IPS-15b (cell line): ENCODE measurements around the gene PLEKHA3.
"Not testable (repeated sequence)": the region's sequence is repeated elsewhere in the genome, so short reads cannot be mapped to it uniquely, and the experiment has no call there.

Experiments
- H3K27me3 ChIP-seq: one replicate; pipeline ENCODE4 v1.6.1; 2013; ENCODE audit warnings: low read length; ENCODE audit not compliant: control insufficient read depth, insufficient read depth
- H3K36me3 ChIP-seq: one replicate; pipeline ENCODE4 v1.6.1; 2013; ENCODE audit warnings: low read length; ENCODE audit not compliant: control insufficient read depth, insufficient read depth
- H3K4me1 ChIP-seq: one replicate; pipeline ENCODE4 v1.6.1; 2013; ENCODE audit warnings: mild to moderate bottlenecking, low read length; ENCODE audit not compliant: control insufficient read depth, insufficient read depth
- H3K4me3 ChIP-seq: one replicate; pipeline ENCODE4 v1.5.1; 2013; ENCODE audit warnings: low read depth, low read length
- H3K9ac ChIP-seq: one replicate; pipeline ENCODE4 v1.6.1; 2013; ENCODE audit warnings: low read depth, mild to moderate bottlenecking, low read length
- H3K9me3 ChIP-seq: one replicate; pipeline ENCODE4 v1.6.1; 2013; ENCODE audit warnings: mild to moderate bottlenecking, low read length; ENCODE audit not compliant: control insufficient read depth, insufficient read depth

PLEKHA3 gene

DNA sequence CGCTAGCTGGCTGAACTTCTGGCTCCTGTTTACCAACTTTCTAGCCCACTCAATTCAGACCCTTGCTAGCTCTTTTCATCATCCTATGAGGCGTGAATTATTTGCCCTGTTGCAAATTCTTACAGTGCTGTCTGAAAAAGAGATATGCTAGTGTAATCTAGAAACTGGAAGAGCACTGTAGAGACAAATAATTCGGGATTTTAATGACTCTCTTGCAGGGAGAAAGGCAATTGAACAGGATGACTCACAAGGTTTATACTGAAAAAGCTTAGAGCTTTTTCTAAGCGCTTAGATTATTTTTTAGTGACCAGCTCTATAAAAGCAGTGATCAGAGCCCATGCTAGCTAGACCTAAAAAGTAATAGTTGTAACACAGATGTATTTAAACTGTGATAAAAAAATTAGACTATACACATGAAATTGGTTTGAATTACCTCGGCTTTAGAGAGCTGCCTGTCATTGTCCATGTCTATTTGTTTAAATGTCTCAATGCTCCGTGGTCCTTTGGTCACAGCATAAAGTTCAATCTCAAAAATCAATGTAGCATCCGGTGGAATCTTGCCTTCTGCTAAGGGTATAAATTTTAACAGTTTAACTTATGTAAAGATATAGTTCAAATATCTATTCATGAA, 10.9 kb upstream of the PLEKHA3 start:
- no peak overlapping the region for H3K9ac ChIP-seq
- no peak overlapping the region for H3K4me3 ChIP-seq
- H3K9me3 ChIP-seq: no peaks in the 10 kb centered on the region
- no peaks in the 10 kb centered on the region for H3K27me3 ChIP-seq
- H3K4me1 ChIP-seq: no peaks in the 10 kb centered on the region
- H3K36me3 ChIP-seq: no peaks in the 10 kb centered on the region

DNA sequence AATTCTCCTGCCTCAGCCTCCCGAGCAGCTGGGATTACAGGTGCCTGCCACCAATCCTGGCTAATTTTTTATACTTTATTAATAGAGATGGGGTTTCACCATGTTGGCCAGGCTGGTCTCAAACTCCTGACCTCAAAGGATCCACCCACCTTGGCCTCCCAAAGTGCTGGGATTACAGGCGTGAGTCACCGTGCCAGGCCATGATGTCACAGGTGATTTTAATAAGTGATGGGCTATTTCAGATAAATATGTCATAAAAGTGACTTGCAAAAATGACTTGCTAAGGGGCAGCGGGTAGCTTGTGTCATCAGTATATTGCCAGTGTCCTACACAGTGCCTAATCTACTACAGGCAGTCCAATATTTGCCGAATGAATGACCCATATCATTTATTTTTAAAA, 8.9 kb upstream of the PLEKHA3 start:
- not testable (repeated sequence) for H3K9ac ChIP-seq, H3K9me3 ChIP-seq, H3K4me3 ChIP-seq, H3K4me1 ChIP-seq, H3K27me3 ChIP-seq, H3K36me3 ChIP-seq

DNA sequence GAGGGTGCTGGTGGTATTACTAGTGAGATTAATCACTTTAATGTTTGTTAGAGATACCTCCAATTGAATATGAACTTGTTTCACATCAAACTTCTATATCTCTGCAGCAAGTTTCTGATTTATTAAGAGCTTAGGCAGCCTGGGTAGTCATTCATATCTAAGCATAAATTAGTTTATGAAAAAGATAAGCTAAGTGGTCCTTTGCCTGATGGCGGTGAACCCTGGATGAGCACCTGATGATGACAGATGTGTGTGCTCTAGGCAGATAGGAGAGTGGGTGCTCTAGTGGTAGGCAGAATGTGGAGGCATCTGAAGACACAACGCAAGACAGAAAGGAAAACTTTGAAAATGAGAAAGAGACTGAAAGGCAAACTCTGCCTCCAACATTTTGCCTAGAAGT, 6.9 kb upstream of the PLEKHA3 start:
- Histone ChIP-seq H3K9me3 (no peaks in the 10 kb centered on the region), H3K4me1 (peaks cover 2% of the 10 kb centered on the region), H3K36me3 (no peaks in the 10 kb centered on the region), H3K4me3 (no peak overlapping the region), H3K9ac (no peak overlapping the region), H3K27me3 (no peaks in the 10 kb centered on the region)

DNA sequence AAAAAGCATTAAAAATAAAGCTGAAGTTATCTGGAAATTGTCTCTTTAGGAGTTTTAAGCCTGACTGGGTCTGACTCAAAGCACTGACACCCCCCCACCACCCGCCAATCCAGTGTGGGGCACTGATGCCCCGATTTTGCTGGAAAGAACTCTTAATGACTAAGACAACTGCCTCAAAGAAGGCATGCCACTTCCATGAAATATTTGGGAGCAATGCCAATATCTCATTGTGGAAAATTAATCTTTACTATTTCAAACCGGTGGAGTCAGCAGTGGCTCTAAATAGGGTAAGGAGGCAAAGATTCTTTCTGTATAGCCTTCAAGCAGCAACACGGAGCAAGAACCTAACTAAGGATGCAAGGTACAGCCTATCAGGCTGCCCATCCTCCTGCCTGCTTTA, 6.3 kb upstream of the PLEKHA3 start:
- Histone ChIP-seq H3K4me1 (peaks cover 2% of the 10 kb centered on the region), H3K9ac (no peak overlapping the region), H3K4me3 (no peak overlapping the region), H3K9me3 (no peaks in the 10 kb centered on the region), H3K36me3 (no peaks in the 10 kb centered on the region), H3K27me3 (no peaks in the 10 kb centered on the region)

DNA sequence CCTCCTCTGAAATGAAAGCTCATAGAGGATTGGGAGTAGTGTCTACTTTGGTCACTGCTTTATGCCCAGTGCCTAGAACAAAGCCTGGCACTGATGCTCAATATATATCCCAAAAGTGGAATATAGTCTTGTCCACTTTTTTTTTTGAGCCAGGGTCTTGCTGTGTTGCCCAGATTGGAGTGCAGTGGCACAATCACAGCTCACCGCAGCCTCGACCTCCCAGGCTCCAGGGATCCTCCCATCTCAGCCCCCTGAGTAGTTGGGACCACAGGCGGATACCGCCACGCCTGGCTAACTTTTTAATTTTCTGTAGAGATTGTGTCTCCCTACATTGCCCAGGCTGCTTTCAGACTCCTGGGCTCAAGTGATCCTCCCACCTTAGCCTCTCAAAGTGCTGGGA, 5.7 kb upstream of the PLEKHA3 start:
- no peaks in the 10 kb centered on the region for H3K36me3 ChIP-seq
- peaks cover 2% of the 10 kb centered on the region for H3K4me1 ChIP-seq
- no peak overlapping the region for H3K4me3 ChIP-seq
- no peaks in the 10 kb centered on the region for H3K9me3 ChIP-seq
- no peak overlapping the region for H3K9ac ChIP-seq
- H3K27me3 ChIP-seq: peaks cover 3% of the 10 kb centered on the region

DNA sequence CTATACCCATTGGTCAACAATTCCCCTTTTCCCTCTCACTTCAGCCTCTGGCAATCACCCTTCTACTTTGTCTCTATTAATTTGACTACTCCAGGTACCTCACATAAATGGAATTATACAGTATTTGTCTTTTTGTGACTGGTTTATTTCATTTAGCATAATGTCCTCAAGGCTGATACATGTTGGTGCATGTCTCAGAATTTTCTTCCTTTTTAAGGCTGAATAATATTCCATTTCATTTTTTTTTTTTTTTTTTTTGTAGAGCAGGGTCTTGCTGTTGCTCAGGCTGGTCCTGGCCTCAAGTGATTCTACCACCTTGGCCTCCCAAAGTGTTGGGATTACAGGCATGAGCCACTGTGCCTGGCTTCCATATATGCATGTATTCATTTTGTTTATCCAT, 3.8 kb upstream of the PLEKHA3 start:
- no peak overlapping the region for H3K4me3 ChIP-seq
- peaks cover 6% of the 10 kb centered on the region for H3K27me3 ChIP-seq
- H3K36me3 ChIP-seq: no peaks in the 10 kb centered on the region
- H3K9ac ChIP-seq: no peak overlapping the region
- H3K4me1 ChIP-seq: peaks cover 5% of the 10 kb centered on the region
- no peaks in the 10 kb centered on the region for H3K9me3 ChIP-seq

DNA sequence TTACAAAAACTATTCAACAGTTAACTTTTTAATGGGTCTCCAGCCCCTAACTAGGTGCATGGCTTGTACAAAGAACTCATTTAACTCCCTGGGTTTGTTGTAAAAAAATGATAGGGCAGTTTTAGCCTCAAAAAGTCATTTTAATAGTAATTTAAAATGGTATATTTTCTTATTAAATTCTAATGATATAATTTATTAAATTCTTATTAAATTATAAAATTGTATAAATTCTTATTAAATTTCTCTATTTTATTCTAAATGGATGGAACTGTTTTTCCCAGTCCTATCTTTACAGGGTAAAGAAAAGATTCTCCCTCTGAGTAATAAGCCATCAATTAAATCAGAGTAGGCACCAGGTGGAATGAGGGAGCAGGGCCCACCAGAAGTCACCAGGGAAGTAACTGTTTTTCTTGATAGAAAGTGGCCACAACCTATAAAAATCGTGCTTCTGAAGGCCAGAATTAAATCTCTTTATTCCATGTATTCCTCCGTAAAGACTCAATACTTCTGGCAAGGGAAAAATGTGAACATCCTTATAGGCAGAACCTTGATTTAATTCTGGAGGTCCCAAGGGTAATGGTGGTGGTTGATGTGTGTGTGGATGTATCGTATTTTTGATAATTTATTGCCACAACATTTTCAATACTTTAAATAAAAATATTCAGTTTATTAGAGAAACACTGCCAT, 2.7 kb upstream of the PLEKHA3 start:
- peak overlapping the region; percentile 87 for H3K4me3 ChIP-seq

DNA sequence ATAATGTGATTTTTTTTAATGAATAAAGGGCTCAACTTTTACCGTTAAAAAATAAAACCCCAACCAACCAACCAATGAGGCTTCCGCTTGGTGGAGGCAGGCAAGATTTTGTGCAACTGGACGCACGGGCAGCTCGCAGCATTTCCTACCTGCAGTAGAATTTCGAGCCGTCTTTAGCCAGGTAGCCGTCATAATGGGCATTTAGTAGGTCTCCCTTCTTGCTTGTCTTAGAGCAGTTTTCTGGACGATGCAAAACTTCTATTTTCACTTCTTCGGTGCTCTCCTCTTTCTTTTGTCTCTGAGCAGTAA, 2.2 kb upstream of the PLEKHA3 start:
- H3K4me1 ChIP-seq: peaks cover 6% of the 10 kb centered on the region
- H3K27me3 ChIP-seq: peaks cover 6% of the 10 kb centered on the region
- H3K9ac ChIP-seq: peak overlapping the region; percentile 62
- no peaks in the 10 kb centered on the region for H3K9me3 ChIP-seq
- no peaks in the 10 kb centered on the region for H3K36me3 ChIP-seq
- peak overlapping the region; percentile 87 for H3K4me3 ChIP-seq

More for the DNA sequence above, 2.7 kb upstream of the PLEKHA3 start:
- Histone ChIP-seq H3K9ac (peak overlapping the region; percentile 62), H3K4me1 (peaks cover 6% of the 10 kb centered on the region), H3K9me3 (no peaks in the 10 kb centered on the region), H3K36me3 (no peaks in the 10 kb centered on the region), H3K27me3 (peaks cover 6% of the 10 kb centered on the region)

DNA sequence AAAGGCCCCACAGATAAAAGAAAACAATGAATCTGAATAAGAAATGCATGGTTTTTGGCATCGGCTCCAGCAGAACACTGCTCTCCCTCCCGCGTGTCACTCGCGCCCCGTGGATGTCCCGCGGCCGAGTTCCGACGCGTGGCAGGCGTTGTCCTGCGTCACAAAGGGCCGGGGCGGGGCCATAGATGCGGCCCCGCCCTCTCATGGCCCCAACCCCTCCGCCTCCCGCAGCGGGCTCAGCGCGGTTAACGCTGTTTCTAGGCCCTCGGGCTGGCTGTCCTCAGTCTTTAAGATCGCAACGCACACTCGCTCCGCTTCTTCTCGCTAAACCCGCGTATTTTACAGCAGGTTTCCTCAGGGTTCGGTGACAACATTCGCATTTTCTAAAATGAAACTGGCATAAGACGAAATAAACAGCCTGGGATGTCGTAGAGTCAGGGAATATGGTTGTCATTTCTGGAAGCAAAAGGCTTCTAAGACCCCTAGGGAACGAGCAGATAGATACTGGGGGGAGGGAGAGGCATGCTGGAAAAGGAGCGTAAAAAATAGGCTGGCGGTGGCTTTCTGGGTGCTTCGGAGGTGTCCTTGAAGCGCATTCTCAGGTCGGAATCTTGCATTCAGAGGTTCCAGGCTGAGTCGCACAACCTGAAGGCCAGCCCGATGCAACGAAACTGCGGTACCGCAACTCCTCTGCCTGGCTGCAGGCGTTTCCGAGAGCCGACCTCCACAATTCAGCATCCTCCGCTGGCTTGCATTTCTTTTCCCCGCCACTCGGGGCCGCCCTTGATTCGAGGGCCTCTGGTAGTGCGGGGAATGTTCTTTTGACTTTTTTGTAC, 1.6 kb upstream of the PLEKHA3 start, which contains the start of gene FKBP7:
FKBP7 (minus strand) TSS at position 162 of the 836 bp plus-strand sequence; CDS start at position 61, 101 bp downstream.
- H3K9me3 ChIP-seq: no peaks in the 10 kb centered on the region
- H3K27me3 ChIP-seq: peaks cover 6% of the 10 kb centered on the region
- no peaks in the 10 kb centered on the region for H3K36me3 ChIP-seq
- H3K9ac ChIP-seq: peak within 1 kb of the TSS; percentile 62
- H3K4me1 ChIP-seq: peaks cover 6% of the 10 kb centered on the region
- peak within 1 kb of the TSS; percentile 87 for H3K4me3 ChIP-seq

DNA sequence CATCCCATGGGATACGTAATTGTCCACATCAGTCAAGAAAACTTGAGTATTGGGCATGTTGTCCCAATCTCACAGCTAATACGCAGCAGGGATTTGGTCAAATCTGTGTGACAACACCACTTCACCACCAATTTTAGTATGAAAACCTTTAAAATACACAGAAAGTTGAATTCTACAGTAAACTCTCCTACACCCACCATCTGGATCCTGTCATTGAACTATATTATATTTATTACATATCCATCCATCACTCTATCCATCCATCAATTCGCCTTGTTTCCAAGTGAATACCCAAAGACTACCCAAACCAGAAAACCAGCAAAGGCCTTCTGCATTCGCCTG, 1.0 kb upstream of the PLEKHA3 start:
- Histone ChIP-seq H3K9me3 (no peaks in the 10 kb centered on the region), H3K27me3 (peaks cover 6% of the 10 kb centered on the region), H3K4me1 (peaks cover 6% of the 10 kb centered on the region), H3K36me3 (no peaks in the 10 kb centered on the region), H3K4me3 (peak overlapping the region; percentile 87), H3K9ac (no peak overlapping the region)

DNA sequence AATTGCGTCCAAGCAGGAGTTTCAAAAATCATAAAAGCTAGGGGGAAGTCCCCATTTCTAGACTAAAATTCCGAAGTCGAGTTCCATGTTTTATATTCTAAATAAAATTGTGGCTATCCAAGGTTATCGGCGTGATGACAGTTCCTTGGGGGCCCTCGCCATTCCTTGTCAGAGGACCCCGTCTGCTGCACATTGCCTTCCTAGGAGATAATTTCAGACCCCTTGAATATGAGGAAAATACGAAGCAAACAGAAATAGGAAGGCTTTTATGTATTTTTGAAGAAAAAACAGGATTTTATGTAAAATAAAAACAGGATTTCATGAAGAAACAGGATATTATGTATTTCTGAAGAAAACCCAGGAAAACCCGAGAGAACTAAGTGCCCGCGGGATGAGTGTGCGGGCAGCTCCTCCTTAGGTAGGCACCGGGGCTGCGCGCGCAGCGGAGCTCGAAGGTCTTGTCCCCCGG, 465 bp upstream of the PLEKHA3 start:
- peaks cover 6% of the 10 kb centered on the region for H3K27me3 ChIP-seq
- peak overlapping the region; percentile 58 for H3K9ac ChIP-seq
- peaks cover 6% of the 10 kb centered on the region for H3K4me1 ChIP-seq
- peak overlapping the region; percentile 58 for H3K4me3 ChIP-seq
- H3K36me3 ChIP-seq: no peaks in the 10 kb centered on the region
- no peaks in the 10 kb centered on the region for H3K9me3 ChIP-seq

DNA sequence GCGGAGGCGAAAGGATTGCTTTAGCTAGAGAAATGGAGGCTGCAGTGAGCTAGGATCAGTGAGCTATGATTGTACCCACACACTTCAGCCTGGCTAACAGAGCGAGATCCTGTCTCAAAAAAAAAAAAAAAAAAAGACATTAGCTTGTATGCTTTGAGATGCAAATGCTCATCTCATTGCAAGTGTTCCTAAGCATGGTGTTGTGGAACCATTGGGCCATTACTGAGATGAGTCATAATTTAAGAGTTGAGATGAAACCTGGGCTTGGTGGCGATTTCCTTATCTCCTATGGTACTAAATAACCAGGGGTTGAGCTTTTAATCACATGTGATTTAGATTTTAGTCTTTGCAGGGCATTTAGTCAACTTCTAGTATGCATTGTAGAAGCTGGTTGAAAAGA, 2.2 kb downstream of the PLEKHA3 start:
- H3K9me3 ChIP-seq: no peaks in the 10 kb centered on the region
- no peak overlapping the region for H3K4me3 ChIP-seq
- H3K4me1 ChIP-seq: peaks cover 6% of the 10 kb centered on the region
- no peaks in the 10 kb centered on the region for H3K36me3 ChIP-seq
- no peak overlapping the region for H3K9ac ChIP-seq
- peaks cover 6% of the 10 kb centered on the region for H3K27me3 ChIP-seq
